Activated naive CD4-positive, alpha-beta T cell treated with anti-CD3 and anti-CD28 coated beads, Interleukin-2, amount 10 ng/mL, durations not matched to agents 7 days and 5 days (primary cell): ENCODE data around the gene SCN1A.
"Not testable (repeated sequence)": the region's sequence is repeated elsewhere in the genome, so short reads cannot be mapped to it uniquely, and the experiment has no call there.

Experiments used
- CTCF ChIA-PET: fragments of 350-600 bp; sonication (Branson Sonifier 250); formaldehyde crosslinking; loops from one replicate; lab custom pipeline; 2021; ENCODE audit warnings: antibody characterized with exemption; lab: Charles Lee
- DNase-seq: peaks from one replicate; pipeline ENCODE4 v3.0.0-alpha.2; 2020
- H3K27ac Mint-ChIP-seq: one replicate; pipeline ENCODE4 v1.8.0; 2021; ENCODE audit warnings: mild to moderate bottlenecking, moderate library complexity, mixed read lengths
- H3K27me3 Mint-ChIP-seq: one replicate; pipeline ENCODE4 v1.8.0; 2021; ENCODE audit warnings: mild to moderate bottlenecking, mixed read lengths
- H3K36me3 Mint-ChIP-seq: one replicate; pipeline ENCODE4 v1.8.0; 2021; ENCODE audit warnings: mixed read lengths
- H3K4me1 Mint-ChIP-seq: one replicate; pipeline ENCODE4 v1.8.0; 2021; ENCODE audit warnings: mixed read lengths
- H3K4me3 Mint-ChIP-seq: one replicate; pipeline ENCODE4 v1.8.0; 2021; ENCODE audit warnings: mild to moderate bottlenecking, moderate library complexity, mixed read lengths
- H3K9me3 Mint-ChIP-seq: one replicate; pipeline ENCODE4 v1.8.0; 2021; ENCODE audit warnings: mixed read lengths

SCN1A gene

GRCh38 chr2:166144071-166144470 lies 16.3 kb upstream of the SCN1A start:
- H3K4me1 Mint-ChIP-seq, result no peaks in the 10 kb centered on the region
- DNase-seq, result no peak
- no peak overlapping the region for H3K4me3 Mint-ChIP-seq
- no peaks in the 10 kb centered on the region for H3K27me3 Mint-ChIP-seq
- H3K36me3 Mint-ChIP-seq, result no peaks in the 10 kb centered on the region
- H3K9me3 Mint-ChIP-seq, result no peaks in the 10 kb centered on the region
- H3K27ac Mint-ChIP-seq, result no peak overlapping the region
- CTCF ChIA-PET, result no interaction called here

- Mint-ChIP-seq H3K4me1 (no peaks in the 10 kb centered on the region), H3K4me3 (no peak overlapping the region), H3K9me3 (no peaks in the 10 kb centered on the region), H3K27me3 (no peaks in the 10 kb centered on the region), H3K27ac (no peak overlapping the region), H3K36me3 (no peaks in the 10 kb centered on the region)
- no peak for DNase-seq
- CTCF ChIA-PET, result no interaction called here
Measured at GRCh38 chr2:166140932-166141331, 13.1 kb upstream of the SCN1A start.

GRCh38 chr2:166140475-166140874 lies 12.7 kb upstream of the SCN1A start:
- no peaks in the 10 kb centered on the region for H3K36me3 Mint-ChIP-seq
- no peaks in the 10 kb centered on the region for H3K4me1 Mint-ChIP-seq
- no peaks in the 10 kb centered on the region for H3K27me3 Mint-ChIP-seq
- H3K27ac Mint-ChIP-seq, result no peak overlapping the region
- CTCF ChIA-PET, result no interaction called here
- H3K4me3 Mint-ChIP-seq, result no peak overlapping the region
- no peak for DNase-seq
- H3K9me3 Mint-ChIP-seq, result no peaks in the 10 kb centered on the region

GRCh38 chr2:166139479-166139878 lies 11.7 kb upstream of the SCN1A start:
- DNase-seq, H3K4me1 Mint-ChIP-seq, CTCF ChIA-PET, H3K9me3 Mint-ChIP-seq, H3K36me3 Mint-ChIP-seq, H3K27me3 Mint-ChIP-seq, H3K27ac Mint-ChIP-seq, H3K4me3 Mint-ChIP-seq: not testable (repeated sequence)

GRCh38 chr2:166138667-166139066 lies 10.8 kb upstream of the SCN1A start:
- CTCF ChIA-PET, result no interaction called here

GRCh38 chr2:166138144-166138543 lies 10.3 kb upstream of the SCN1A start:
- Mint-ChIP-seq H3K9me3 (no peaks in the 10 kb centered on the region), H3K27ac (no peak overlapping the region), H3K4me1 (no peaks in the 10 kb centered on the region), H3K36me3 (no peaks in the 10 kb centered on the region), H3K4me3 (no peak overlapping the region), H3K27me3 (no peaks in the 10 kb centered on the region)
- DNase-seq, result no peak
- CTCF ChIA-PET, result no interaction called here

More at GRCh38 chr2:166138667-166139066, 10.8 kb upstream of the SCN1A start:
- Mint-ChIP-seq H3K4me1 (no peaks in the 10 kb centered on the region), H3K36me3 (no peaks in the 10 kb centered on the region), H3K9me3 (no peaks in the 10 kb centered on the region), H3K4me3 (no peak overlapping the region), H3K27ac (no peak overlapping the region), H3K27me3 (no peaks in the 10 kb centered on the region)
- no peak for DNase-seq

- CTCF ChIA-PET, result no interaction called here
- Mint-ChIP-seq H3K27me3 (no peaks in the 10 kb centered on the region), H3K27ac (no peak overlapping the region)
Measured at GRCh38 chr2:166137331-166137730, 9.5 kb upstream of the SCN1A start.

GRCh38 chr2:166135849-166136258 lies 8.0 kb upstream of the SCN1A start:
- Mint-ChIP-seq H3K27me3 (peaks cover 3% of the 10 kb centered on the region), H3K36me3 (no peaks in the 10 kb centered on the region), H3K27ac (no peak overlapping the region), H3K9me3 (no peaks in the 10 kb centered on the region), H3K4me1 (no peaks in the 10 kb centered on the region), H3K4me3 (no peak overlapping the region)
- no peak for DNase-seq
- CTCF ChIA-PET, result interaction anchor here (1.3 kb wide), 1 partner anchor 44 kb away, joined by 3 read pairs; no protein-coding TSS in a partner anchor

More at GRCh38 chr2:166137331-166137730, 9.5 kb upstream of the SCN1A start:
- Mint-ChIP-seq H3K4me1 (no peaks in the 10 kb centered on the region), H3K4me3 (no peak overlapping the region), H3K9me3 (no peaks in the 10 kb centered on the region), H3K36me3 (no peaks in the 10 kb centered on the region)
- no peak for DNase-seq

GRCh38 chr2:166135152-166135848 lies 7.5 kb upstream of the SCN1A start:
- Mint-ChIP-seq H3K4me3 (no peak overlapping the region), H3K4me1 (no peaks in the 10 kb centered on the region), H3K27me3 (peaks cover 3% of the 10 kb centered on the region), H3K27ac (no peak overlapping the region), H3K36me3 (no peaks in the 10 kb centered on the region), H3K9me3 (no peaks in the 10 kb centered on the region)
- CTCF ChIA-PET, result interaction anchor here (1.3 kb wide), 1 partner anchor 43 kb away, joined by 3 read pairs; no protein-coding TSS in a partner anchor
- no peak for DNase-seq

- no peak overlapping the region for H3K27ac Mint-ChIP-seq
- H3K4me3 Mint-ChIP-seq, result no peak overlapping the region
- H3K4me1 Mint-ChIP-seq, result no peaks in the 10 kb centered on the region
- no peak for DNase-seq
- CTCF ChIA-PET, result interaction anchor here (1.3 kb wide), 1 partner anchor 43 kb away, joined by 3 read pairs; no protein-coding TSS in a partner anchor
- no peaks in the 10 kb centered on the region for H3K36me3 Mint-ChIP-seq
- peaks cover 7% of the 10 kb centered on the region for H3K27me3 Mint-ChIP-seq
- H3K9me3 Mint-ChIP-seq, result no peaks in the 10 kb centered on the region
Measured at GRCh38 chr2:166134252-166135151, 6.7 kb upstream of the SCN1A start.

GRCh38 chr2:166133653-166134052 lies 5.8 kb upstream of the SCN1A start:
- Mint-ChIP-seq H3K4me1 (no peaks in the 10 kb centered on the region), H3K27me3 (peaks cover 9% of the 10 kb centered on the region)
- CTCF ChIA-PET, result no interaction called here

GRCh38 chr2:166128156-166128505 lies 311 bp upstream of the SCN1A start:
- H3K4me1 Mint-ChIP-seq, result no peaks in the 10 kb centered on the region
- H3K27ac Mint-ChIP-seq, result no peak overlapping the region
- CTCF ChIA-PET, result interaction anchor here (0.9 to 2.6 kb wide), 4 partner anchors 60 to 254 kb away, joined by 3 to 17 read pairs (median 5); partner anchors contain the start of gene TTC21B
- H3K27me3 Mint-ChIP-seq, result peaks cover 14% of the 10 kb centered on the region
- H3K9me3 Mint-ChIP-seq, result no peaks in the 10 kb centered on the region
- H3K4me3 Mint-ChIP-seq, result no peak overlapping the region
- no peaks in the 10 kb centered on the region for H3K36me3 Mint-ChIP-seq
- DNase-seq, result no peak

More at GRCh38 chr2:166133653-166134052, 5.8 kb upstream of the SCN1A start:
- no peak for DNase-seq
- no peaks in the 10 kb centered on the region for H3K36me3 Mint-ChIP-seq
- H3K27ac Mint-ChIP-seq, result no peak overlapping the region
- no peak overlapping the region for H3K4me3 Mint-ChIP-seq
- H3K9me3 Mint-ChIP-seq, result no peaks in the 10 kb centered on the region

GRCh38 chr2:166126007-166126639 lies 1.7 kb downstream of the SCN1A start:
- H3K9me3 Mint-ChIP-seq, result no peaks in the 10 kb centered on the region
- CTCF ChIA-PET, result no interaction called here
- H3K4me1 Mint-ChIP-seq, result no peaks in the 10 kb centered on the region
- DNase-seq, result no peak
- peaks cover 10% of the 10 kb centered on the region for H3K27me3 Mint-ChIP-seq
- no peak overlapping the region for H3K27ac Mint-ChIP-seq
- H3K36me3 Mint-ChIP-seq, result no peaks in the 10 kb centered on the region
- no peak overlapping the region for H3K4me3 Mint-ChIP-seq

GRCh38 chr2:166125557-166125956 lies 2.3 kb downstream of the SCN1A start:
- Mint-ChIP-seq H3K4me3 (no peak overlapping the region), H3K4me1 (no peaks in the 10 kb centered on the region), H3K9me3 (no peaks in the 10 kb centered on the region), H3K27ac (no peak overlapping the region), H3K36me3 (no peaks in the 10 kb centered on the region), H3K27me3 (peaks cover 10% of the 10 kb centered on the region)
- DNase-seq, result no peak
- CTCF ChIA-PET, result no interaction called here
